Activated CD4-positive, alpha-beta memory T cell treated with anti-CD3 and anti-CD28 coated beads, Interleukin-2, amount 10 ng/mL, durations not matched to agents 7 days and 5 days (primary cell): ENCODE results near the gene PRSS33. TPM values are rescaled to one million over a fixed set of nuclear protein-coding genes. Genes with fewer than 3 reads are reported as not detected.

Experiments
- CTCF ChIA-PET: fragments of 350-600 bp; sonication (Branson Sonifier 250); formaldehyde crosslinking; loops from one replicate; lab custom pipeline; 2021; ENCODE audit warnings: antibody characterized with exemption, inconsistent platforms; lab: Charles Lee
- POLR2A ChIA-PET: fragments of 350-600 bp; sonication (Branson Sonifier 250); formaldehyde crosslinking; loops from one replicate; lab custom pipeline; 2021; ENCODE audit warnings: antibody characterized with exemption; lab: Charles Lee
- DNase-seq: peaks from one replicate; pipeline ENCODE4 v3.0.0-alpha.2; 2020
- H3K27ac Mint-ChIP-seq: one replicate; pipeline ENCODE4 v1.8.0; 2021; ENCODE audit warnings: mild to moderate bottlenecking, mixed read lengths
- H3K27me3 Mint-ChIP-seq: one replicate; pipeline ENCODE4 v1.8.0; 2021; ENCODE audit warnings: mixed read lengths
- H3K36me3 Mint-ChIP-seq: one replicate; pipeline ENCODE4 v1.8.0; 2021; ENCODE audit warnings: low read depth, mixed read lengths
- H3K4me1 Mint-ChIP-seq: one replicate; pipeline ENCODE4 v1.8.0; 2021; ENCODE audit warnings: mixed read lengths
- H3K4me3 Mint-ChIP-seq: one replicate; pipeline ENCODE4 v1.8.0; 2021; ENCODE audit warnings: mild to moderate bottlenecking, mixed read lengths
- H3K9me3 Mint-ChIP-seq: one replicate; pipeline ENCODE4 v1.8.0; 2021; ENCODE audit warnings: mixed read lengths
- total RNA-seq, 2 experiments: library from RNA; stranded (reverse); gene quantifications; one replicate each; pipeline ENCODE4 v1.2.3, GENCODE V29; 2021

Gene PRSS33
- total RNA-seq, 2 experiments from 2014 or later, result not detected

DNA sequence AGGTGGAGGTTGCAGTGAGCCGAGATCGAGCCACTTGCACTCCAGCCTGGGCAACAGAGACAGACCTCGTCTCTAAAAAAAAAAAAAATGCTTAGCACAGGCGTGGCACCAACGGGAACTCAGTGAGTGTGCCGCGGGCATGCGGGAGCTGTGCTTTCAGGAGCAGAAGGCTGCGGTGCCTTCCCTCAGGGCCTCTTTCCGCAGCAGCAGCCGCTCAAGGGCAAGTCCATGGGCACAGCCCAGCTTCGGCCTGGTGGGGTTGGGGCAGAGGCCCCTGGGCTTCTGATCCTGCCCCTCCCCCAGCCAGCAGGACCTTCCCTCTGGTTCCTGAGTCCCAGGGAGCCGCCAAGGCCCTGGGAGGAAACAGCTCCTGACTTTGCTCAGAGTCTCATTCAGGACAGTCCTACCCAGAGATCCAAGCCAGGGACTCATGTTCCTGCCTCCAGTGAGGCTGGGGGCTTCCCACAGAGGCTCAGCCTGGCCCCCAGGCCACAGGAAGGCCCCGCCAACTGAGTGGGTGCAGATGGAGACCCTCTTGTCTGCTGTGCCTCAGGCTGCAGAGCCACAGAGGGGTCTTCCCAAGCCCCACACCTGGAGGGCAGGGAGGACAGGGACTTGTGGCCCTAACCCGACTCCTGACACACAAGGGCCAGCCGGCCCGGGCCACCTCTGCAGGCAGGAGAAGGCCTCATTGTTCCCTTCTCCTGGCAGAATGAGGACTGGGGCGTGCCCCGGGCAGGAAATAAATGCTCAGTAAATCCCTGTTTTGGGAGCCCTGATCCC, 39.4 kb upstream of the PRSS33 start:
- Mint-ChIP-seq H3K27me3 (peaks cover 2% of the 10 kb centered on the region), H3K27ac (no peak overlapping the region), H3K4me1 (peaks cover 10% of the 10 kb centered on the region), H3K36me3 (no peaks in the 10 kb centered on the region), H3K9me3 (no peaks in the 10 kb centered on the region), H3K4me3 (no peak overlapping the region)
- ChIA-PET CTCF (no interaction called here), POLR2A (no interaction called here)
- DNase-seq, result no peak

DNA sequence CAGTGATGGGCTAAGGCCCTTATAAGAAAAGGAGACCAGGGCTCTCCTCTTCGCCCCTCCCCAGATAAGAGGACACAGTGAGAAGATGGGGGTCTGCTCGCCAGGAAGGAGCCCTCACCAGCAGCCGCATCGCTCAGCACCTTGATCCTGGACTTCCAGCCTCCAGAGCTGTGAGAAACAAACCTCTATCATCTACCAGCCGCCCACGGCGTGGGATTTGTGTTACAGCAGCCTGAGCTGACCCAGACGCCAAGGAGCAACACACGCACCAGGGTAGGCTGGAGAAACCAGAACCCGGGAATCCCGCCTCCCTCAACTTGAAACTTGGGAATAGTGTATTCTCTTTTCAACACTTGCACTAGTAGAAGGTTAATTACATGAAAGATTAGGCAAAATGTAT, 38.5 kb upstream of the PRSS33 start:
- no peak overlapping the region for H3K4me3 Mint-ChIP-seq
- peaks cover 8% of the 10 kb centered on the region for H3K4me1 Mint-ChIP-seq
- H3K36me3 Mint-ChIP-seq, result no peaks in the 10 kb centered on the region
- peaks cover 2% of the 10 kb centered on the region for H3K27me3 Mint-ChIP-seq
- no peaks in the 10 kb centered on the region for H3K9me3 Mint-ChIP-seq
- ChIA-PET POLR2A (no interaction called here), CTCF (no interaction called here)
- DNase-seq, result no peak
- H3K27ac Mint-ChIP-seq, result no peak overlapping the region

DNA sequence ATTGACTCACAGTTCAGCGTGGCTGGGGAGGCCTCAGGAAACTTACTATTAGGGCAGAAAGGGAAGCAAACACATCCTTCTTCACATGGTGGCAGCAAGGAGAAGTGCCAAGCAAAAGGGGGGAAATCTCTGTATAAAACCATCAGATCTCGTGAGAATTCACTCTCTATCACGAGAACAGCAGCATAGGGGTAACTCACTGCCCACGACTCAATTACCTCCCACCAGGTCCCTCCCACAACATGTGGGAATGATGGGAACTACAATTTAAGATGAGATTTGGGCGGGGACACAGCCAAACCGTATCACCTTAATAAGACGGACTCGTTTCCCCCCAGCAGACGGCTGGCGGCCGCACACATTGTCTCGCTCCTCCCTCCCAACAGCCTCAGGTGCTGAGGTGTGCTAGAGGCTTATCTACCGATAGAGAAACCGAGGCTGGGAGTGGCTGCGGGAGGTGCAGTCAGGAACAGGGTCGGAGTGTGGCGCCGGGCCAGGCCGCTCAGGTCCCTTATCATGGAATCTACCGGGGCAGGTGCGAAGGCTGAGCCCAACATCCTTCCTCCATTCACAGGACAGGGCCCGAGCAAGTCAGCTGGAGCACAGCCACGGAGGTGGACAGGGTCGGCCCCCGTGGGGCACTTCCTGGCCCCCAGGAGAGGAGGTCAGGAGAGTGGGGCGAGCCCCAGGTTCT, 37.8 kb upstream of the PRSS33 start:
- H3K4me1 Mint-ChIP-seq, result peaks cover 4% of the 10 kb centered on the region
- H3K4me3 Mint-ChIP-seq, result no peak overlapping the region
- CTCF ChIA-PET, result no interaction called here
- H3K27ac Mint-ChIP-seq, result no peak overlapping the region
- no peaks in the 10 kb centered on the region for H3K36me3 Mint-ChIP-seq
- no peaks in the 10 kb centered on the region for H3K9me3 Mint-ChIP-seq
- H3K27me3 Mint-ChIP-seq, result peaks cover 2% of the 10 kb centered on the region
- DNase-seq, result no peak
- POLR2A ChIA-PET, result no interaction called here

DNA sequence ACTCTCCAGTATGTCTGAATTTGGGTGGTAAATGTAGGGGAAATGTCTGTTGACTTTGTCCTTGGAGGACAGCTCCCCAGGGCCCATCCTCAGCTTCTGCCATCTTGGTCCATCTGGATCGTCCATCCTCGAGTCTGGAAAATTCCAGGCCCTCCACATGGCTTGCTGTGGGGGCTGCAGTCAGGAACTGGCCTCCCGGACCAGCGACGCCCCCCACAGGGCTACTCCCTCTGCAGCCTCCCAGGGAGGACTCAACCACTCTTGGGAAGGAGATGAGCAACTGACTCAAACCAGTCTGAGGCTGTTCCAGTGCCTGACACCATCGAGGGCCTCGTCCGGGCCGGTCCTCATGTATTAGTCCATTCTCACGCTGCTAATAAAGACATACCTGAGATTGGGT, 37.3 kb upstream of the PRSS33 start:
- Mint-ChIP-seq H3K27ac (no peak overlapping the region), H3K4me1 (no peaks in the 10 kb centered on the region), H3K4me3 (no peak overlapping the region), H3K36me3 (no peaks in the 10 kb centered on the region), H3K27me3 (peaks cover 2% of the 10 kb centered on the region), H3K9me3 (no peaks in the 10 kb centered on the region)
- ChIA-PET POLR2A (no interaction called here), CTCF (no interaction called here)
- DNase-seq, result no peak

DNA sequence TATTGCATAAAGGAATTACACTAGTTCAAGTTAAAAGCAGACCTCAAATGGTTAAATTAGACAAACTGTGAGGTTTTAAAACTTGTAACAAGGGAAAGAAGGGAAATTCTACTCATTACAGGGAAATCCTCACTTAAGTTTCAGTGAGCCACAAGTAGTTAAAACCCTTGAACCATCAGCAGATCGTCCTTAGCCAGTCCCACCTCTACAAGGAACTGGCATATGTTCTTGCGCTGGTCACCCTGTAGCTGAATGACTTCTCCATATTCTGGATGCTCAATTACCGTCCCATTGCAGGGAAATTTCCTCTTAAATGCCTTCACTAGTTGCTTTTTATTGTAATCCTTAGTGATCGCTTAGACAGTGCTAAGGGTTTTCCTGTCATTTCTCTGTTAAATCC, 35.1 kb upstream of the PRSS33 start:
- Mint-ChIP-seq H3K36me3 (no peaks in the 10 kb centered on the region), H3K4me3 (no peak overlapping the region), H3K4me1 (no peaks in the 10 kb centered on the region), H3K27me3 (peaks cover 2% of the 10 kb centered on the region), H3K9me3 (no peaks in the 10 kb centered on the region), H3K27ac (no peak overlapping the region)
- ChIA-PET CTCF (interaction anchor here (1.4 kb wide), 1 partner anchor 16 kb away, joined by 3 read pairs; no protein-coding TSS in a partner anchor), POLR2A (no interaction called here)
- no peak for DNase-seq

DNA sequence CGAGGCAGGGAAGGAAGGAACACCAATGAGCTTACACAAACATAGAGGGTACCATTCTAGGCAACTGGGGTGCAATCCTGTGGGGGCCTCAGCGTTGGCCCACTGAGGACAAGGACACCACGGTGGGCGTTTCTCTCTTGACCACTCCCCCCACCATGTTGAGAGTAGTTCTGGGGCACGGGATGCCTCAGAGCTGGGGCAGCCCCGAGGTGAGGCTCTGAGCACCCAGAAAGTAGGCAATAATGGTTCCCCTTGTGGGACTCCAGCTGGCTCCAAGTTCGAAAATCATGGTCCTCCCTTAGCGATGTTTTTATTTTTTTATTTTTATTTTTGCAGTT, 34.8 kb upstream of the PRSS33 start:
- Mint-ChIP-seq H3K27me3 (peaks cover 2% of the 10 kb centered on the region), H3K9me3 (no peaks in the 10 kb centered on the region), H3K36me3 (no peaks in the 10 kb centered on the region), H3K27ac (no peak overlapping the region), H3K4me3 (no peak overlapping the region), H3K4me1 (no peaks in the 10 kb centered on the region)
- POLR2A ChIA-PET, result no interaction called here
- CTCF ChIA-PET, result no interaction called here
- no peak for DNase-seq

DNA sequence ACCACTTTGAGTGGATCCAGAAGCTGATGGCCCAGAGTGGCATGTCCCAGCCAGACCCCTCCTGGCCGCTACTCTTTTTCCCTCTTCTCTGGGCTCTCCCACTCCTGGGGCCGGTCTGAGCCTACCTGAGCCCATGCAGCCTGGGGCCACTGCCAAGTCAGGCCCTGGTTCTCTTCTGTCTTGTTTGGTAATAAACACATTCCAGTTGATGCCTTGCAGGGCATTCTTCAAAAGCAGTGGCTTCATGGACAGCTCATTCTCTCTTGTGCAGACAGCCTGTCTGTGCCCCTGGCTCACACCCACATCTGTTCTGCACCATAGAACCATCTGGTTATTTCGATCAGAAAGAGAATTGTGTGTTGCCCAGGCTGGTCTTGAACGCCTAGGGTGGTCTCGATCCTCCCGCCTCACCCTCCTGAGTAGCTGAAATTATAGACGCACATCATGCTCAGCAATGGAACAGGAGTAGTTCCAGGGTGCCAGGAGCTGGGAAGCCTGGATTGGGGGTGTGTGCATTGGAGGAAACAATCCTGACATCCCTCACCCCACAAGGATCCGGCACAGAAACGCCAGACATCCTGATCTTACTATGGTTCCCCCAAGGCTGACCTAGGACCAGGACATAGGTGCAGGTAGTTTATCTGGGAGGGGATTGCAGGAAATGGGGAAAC, 34.3 kb upstream of the PRSS33 start:
- CTCF ChIA-PET, result no interaction called here
- H3K27ac Mint-ChIP-seq, result no peak overlapping the region
- no peaks in the 10 kb centered on the region for H3K4me1 Mint-ChIP-seq
- POLR2A ChIA-PET, result no interaction called here
- no peaks in the 10 kb centered on the region for H3K9me3 Mint-ChIP-seq
- no peak overlapping the region for H3K4me3 Mint-ChIP-seq
- DNase-seq, result no peak
- H3K36me3 Mint-ChIP-seq, result no peaks in the 10 kb centered on the region
- peaks cover 2% of the 10 kb centered on the region for H3K27me3 Mint-ChIP-seq

DNA sequence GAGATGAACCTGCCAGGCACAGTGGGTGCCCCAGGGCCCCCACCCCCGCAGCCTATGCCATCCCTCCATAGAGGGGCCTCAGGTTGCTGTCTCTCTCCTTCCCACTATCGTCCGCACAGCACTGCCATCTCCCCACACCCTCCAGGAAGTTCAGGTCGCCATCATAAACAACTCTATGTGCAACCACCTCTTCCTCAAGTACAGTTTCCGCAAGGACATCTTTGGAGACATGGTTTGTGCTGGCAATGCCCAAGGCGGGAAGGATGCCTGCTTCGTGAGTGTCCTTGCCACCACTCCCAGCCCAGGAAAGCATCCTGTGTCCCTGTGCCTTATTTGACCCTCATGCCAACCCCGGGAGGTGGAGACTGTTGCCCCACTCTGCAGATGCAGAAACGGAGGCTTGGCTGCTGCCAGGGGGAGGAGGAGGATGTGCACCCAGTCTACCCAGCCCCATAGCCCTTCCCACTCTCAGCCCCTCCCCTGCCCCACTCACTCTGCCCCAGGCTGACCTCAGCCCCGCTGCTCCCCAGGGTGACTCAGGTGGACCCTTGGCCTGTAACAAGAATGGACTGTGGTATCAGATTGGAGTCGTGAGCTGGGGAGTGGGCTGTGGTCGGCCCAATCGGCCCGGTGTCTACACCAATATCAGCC, 33.6 kb upstream of the PRSS33 start:
- POLR2A ChIA-PET, result no interaction called here
- no peaks in the 10 kb centered on the region for H3K4me1 Mint-ChIP-seq
- no peaks in the 10 kb centered on the region for H3K36me3 Mint-ChIP-seq
- no peak overlapping the region for H3K27ac Mint-ChIP-seq
- CTCF ChIA-PET, result no interaction called here
- no peak overlapping the region for H3K4me3 Mint-ChIP-seq
- DNase-seq, result no peak
- peaks cover 2% of the 10 kb centered on the region for H3K27me3 Mint-ChIP-seq
- H3K9me3 Mint-ChIP-seq, result no peaks in the 10 kb centered on the region

DNA sequence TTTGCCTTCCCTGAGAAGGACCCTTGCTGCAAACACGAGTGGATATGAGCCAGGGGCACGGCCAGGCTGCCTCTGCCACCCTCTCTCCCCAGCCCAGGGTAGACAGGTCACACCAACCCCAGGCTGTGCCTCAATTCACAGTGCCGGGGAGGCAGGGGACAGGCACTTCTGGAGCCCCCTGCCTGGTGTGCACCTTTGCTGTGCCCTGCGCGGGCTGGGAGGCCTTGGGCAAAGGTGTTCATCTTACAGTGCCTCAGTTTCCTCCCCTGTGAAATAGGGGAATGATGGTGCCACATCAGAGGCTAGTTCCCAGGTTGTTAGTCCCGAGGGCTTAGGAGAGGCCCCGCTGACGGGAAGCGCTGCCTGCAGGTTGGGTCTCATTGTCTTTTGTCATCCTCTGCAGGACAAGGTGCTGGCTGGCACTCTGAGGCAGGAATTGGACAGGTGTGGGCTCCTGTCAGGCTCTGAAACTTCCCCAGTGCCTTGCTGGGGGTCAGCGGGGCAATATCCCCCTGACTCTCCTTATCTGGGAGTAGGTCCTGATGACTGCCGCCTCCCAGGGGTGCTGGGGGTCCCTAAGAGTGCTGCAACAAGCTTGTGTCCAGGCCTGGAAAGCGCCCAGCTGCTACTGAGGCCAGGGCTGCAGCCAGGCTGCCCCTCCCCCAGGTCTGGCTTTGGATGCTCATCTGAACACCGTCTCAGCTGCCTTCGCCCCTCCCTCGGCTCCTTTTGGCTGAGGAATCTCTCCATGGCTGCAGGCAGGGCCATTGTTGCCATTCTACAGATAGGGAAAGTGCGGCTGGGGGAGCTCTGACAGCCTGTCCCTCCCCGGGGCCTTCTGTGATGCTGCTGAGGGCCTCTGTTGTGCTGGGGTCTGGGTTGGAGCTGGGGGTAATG, 32.8 kb upstream of the PRSS33 start:
- Mint-ChIP-seq H3K27ac (no peak overlapping the region), H3K4me1 (no peaks in the 10 kb centered on the region), H3K9me3 (no peaks in the 10 kb centered on the region), H3K4me3 (no peak overlapping the region), H3K27me3 (peaks cover 2% of the 10 kb centered on the region), H3K36me3 (no peaks in the 10 kb centered on the region)
- DNase-seq, result no peak
- POLR2A ChIA-PET, result no interaction called here
- CTCF ChIA-PET, result no interaction called here

DNA sequence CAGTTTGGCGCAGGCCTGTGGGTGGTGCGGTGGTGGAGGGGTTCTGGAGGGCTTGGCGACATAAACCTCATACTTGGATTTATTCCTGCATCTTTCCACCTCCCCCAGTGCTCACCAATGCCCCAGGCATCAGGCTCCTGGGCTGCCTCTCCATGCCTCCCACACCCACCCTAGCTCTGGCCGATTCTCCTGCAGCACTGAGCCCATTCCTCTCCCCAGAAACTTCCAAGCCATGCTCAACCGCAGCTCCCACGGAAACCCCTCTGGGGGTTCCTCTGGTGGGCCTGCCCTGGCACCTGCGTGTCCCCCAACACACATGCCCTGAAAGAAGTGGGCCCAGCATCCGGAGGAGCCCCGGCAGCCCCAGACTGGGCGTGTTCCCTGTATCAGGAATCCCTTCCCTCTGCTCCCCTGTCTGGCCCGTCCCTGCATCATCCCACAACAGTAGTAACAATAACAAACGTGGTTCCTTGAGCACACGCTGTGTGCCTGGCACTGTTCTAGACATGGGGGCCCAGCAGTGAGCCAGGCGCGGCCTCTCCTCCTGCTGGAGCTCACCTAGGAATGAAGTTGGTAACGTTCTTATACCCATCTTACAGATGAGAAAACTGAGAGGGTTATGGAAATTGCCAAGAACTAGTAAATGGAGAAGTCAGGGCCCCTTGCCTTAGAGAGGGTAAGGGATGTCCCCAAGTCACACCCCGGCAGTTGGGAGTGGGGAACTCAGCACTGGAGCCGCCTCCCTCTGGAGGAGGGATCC, 32.0 kb upstream of the PRSS33 start:
- no peaks in the 10 kb centered on the region for H3K36me3 Mint-ChIP-seq
- H3K4me1 Mint-ChIP-seq, result no peaks in the 10 kb centered on the region
- no peak overlapping the region for H3K27ac Mint-ChIP-seq
- ChIA-PET CTCF (no interaction called here), POLR2A (no interaction called here)
- DNase-seq, result no peak
- H3K4me3 Mint-ChIP-seq, result no peak overlapping the region
- no peaks in the 10 kb centered on the region for H3K9me3 Mint-ChIP-seq
- peaks cover 2% of the 10 kb centered on the region for H3K27me3 Mint-ChIP-seq

DNA sequence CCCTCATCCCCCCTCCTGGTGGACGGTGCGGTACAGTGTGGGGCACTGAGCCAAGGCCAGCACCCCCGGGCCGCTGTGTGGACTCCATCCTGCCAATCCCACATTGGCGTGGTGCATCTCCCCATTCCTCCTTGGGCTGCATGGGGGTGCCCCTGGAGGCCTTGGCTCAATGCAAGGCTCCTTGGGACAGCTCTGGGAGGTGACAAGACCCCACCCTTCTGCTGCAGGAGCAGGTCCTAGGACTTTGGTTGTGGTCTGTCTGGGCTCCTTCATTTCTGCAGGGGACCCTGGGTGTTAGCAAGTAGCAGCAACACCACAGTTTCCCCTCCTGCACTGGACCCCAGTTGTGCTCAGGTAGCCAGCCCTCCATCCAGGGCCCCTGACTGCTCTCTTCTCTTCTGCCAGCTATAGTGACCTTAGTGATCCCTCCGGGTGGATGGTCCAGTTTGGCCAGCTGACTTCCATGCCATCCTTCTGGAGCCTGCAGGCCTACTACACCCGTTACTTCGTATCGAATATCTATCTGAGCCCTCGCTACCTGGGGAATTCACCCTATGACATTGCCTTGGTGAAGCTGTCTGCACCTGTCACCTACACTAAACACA, 31.0 kb upstream of the PRSS33 start:
- Mint-ChIP-seq H3K4me3 (no peak overlapping the region), H3K27ac (no peak overlapping the region), H3K4me1 (no peaks in the 10 kb centered on the region), H3K36me3 (no peaks in the 10 kb centered on the region), H3K9me3 (no peaks in the 10 kb centered on the region), H3K27me3 (peaks cover 2% of the 10 kb centered on the region)
- no peak for DNase-seq
- POLR2A ChIA-PET, result no interaction called here
- CTCF ChIA-PET, result no interaction called here
